B cell (primary cell): ENCODE data around the gene SLC25A40. TPM values are rescaled to one million over a fixed set of nuclear protein-coding genes. Genes with fewer than 3 reads are reported as not detected.
"Not testable (repeated sequence)": the region's sequence is repeated elsewhere in the genome, so short reads cannot be mapped to it uniquely, and the experiment has no call there.

ENCODE experiments used
- ATAC-seq: fragments of 200-7000 bp; cut with Tn5 transposase; one replicate; pipeline ENCODE4 v1.10.0; 2021; ENCODE audit warnings: low read depth, mild to moderate bottlenecking, moderate number of reproducible peaks, moderate library complexity
- CTCF ChIA-PET: fragments of 350-600 bp; sonication (Branson Sonifier 250); formaldehyde crosslinking; loops from one replicate; lab custom pipeline; 2021; ENCODE audit warnings: antibody characterized with exemption, inconsistent platforms; lab: Charles Lee
- POLR2A ChIA-PET: fragments of 350-600 bp; sonication (Branson Sonifier 250); formaldehyde crosslinking; loops from one replicate; lab custom pipeline; 2021; ENCODE audit warnings: antibody characterized with exemption; lab: Charles Lee
- DNase-seq: peaks from one replicate; pipeline ENCODE4 v3.0.0; 2013
- H2AFZ ChIP-seq: 2 replicates; pipeline ENCODE4 v1.6.1; 2012; ENCODE audit warnings: mild to moderate bottlenecking, low read depth, low read length; ENCODE audit not compliant: insufficient read depth, poor library complexity, severe bottlenecking
- H3K27ac ChIP-seq, 2 donors: 1 replicate in 1 of 2; 2 replicates in 1 of 2; pipeline ENCODE4 v1.5.1; 2012 to 2013; ENCODE audit warnings: low read length in 2 of 2, mild to moderate bottlenecking in 2 of 2, moderate library complexity in 1 of 2
- H3K27me3 ChIP-seq, 4 experiments: fragments of 200-600 bp in 1 of 4; sonication (generic) in 1 of 4; replicated peaks in 1 of 4; 1 replicate in 2 of 4; 2 replicates in 2 of 4; pipeline versions ENCODE4 v1.6.1 to v1.7.0; 2013 to 2016; ENCODE audit warnings: low read length in 3 of 4, mild to moderate bottlenecking in 2 of 4, mixed read lengths in 1 of 4, moderate library complexity in 1 of 4; ENCODE audit not compliant: insufficient read depth in 4 of 4, control insufficient read depth in 3 of 4; ENCODE audit errors: control extremely low read depth in 1 of 4
- H3K36me3 ChIP-seq, 2 experiments: replicated peaks in 1 of 2; 1 replicate in 1 of 2; 2 replicates in 1 of 2; pipeline versions ENCODE4 v1.6.1 to v1.7.1; 2013; ENCODE audit warnings: low read length in 1 of 2; ENCODE audit not compliant: insufficient read depth in 2 of 2, control insufficient read depth in 1 of 2; ENCODE audit errors: control extremely low read depth in 1 of 2, extremely low read depth in 1 of 2
- H3K4me1 ChIP-seq, 2 donors: fragments of 200-600 bp in 1 of 2; sonication (generic) in 1 of 2; 1 replicate in 1 of 2; 2 replicates in 1 of 2; pipeline versions ENCODE4 v1.5.1 to v1.6.1; 2013 to 2017; ENCODE audit warnings: low read length in 2 of 2; ENCODE audit not compliant: control insufficient read depth in 2 of 2, insufficient read depth in 2 of 2
- H3K4me2 ChIP-seq: replicated peaks from 2 replicates; pipeline ENCODE3; 2012; ENCODE audit warnings: mild to moderate bottlenecking, low read depth, low read length; ENCODE audit not compliant: poor library complexity, severe bottlenecking
- H3K4me3 ChIP-seq, 5 experiments: fragments of 200-600 bp in 1 of 5; sonication (generic) in 1 of 5; 1 replicate in 3 of 5; 2 replicates in 2 of 5; pipeline versions ENCODE4 v1.5.1 to v1.7.0; 2011 to 2016; ENCODE audit warnings: low read length in 4 of 5, mild to moderate bottlenecking in 4 of 5, low read depth in 2 of 5, control low read depth in 1 of 5, moderate library complexity in 1 of 5; ENCODE audit not compliant: insufficient read depth in 1 of 5; ENCODE audit errors: control extremely low read depth in 1 of 5, extremely low read depth in 1 of 5
- H3K79me2 ChIP-seq: fragments of 200-600 bp; sonication (generic); one replicate; pipeline ENCODE4 v1.6.0; 2016; ENCODE audit warnings: low read length; ENCODE audit not compliant: control insufficient read depth, insufficient read depth
- H3K9ac ChIP-seq: fragments of 200-600 bp; sonication (generic); 2 replicates; pipeline ENCODE4 v1.6.1; 2017; ENCODE audit warnings: mild to moderate bottlenecking, low read length, moderate library complexity
- H3K9me3 ChIP-seq, 3 donors: one replicate each; pipeline versions ENCODE4 v1.6.1 to v1.7.1; 2013; ENCODE audit warnings: low read length in 2 of 3; ENCODE audit not compliant: control insufficient read depth in 2 of 3, insufficient read depth in 1 of 3; ENCODE audit errors: control extremely low read depth in 1 of 3
- H4K20me1 ChIP-seq: 2 replicates; pipeline ENCODE4 v1.6.0; 2012; ENCODE audit warnings: mild to moderate bottlenecking, low read length; ENCODE audit not compliant: insufficient read depth, control insufficient read depth, poor library complexity, severe bottlenecking
- H3K27ac Mint-ChIP-seq: one replicate; pipeline ENCODE4 v1.8.0; 2021; ENCODE audit warnings: mixed read lengths
- H3K27me3 Mint-ChIP-seq: one replicate; pipeline ENCODE4 v1.8.0; 2021; ENCODE audit warnings: mixed read lengths
- H3K4me1 Mint-ChIP-seq: one replicate; pipeline ENCODE4 v1.8.0; 2021; ENCODE audit warnings: mixed read lengths
- H3K4me3 Mint-ChIP-seq: one replicate; pipeline ENCODE4 v1.8.0; 2021; ENCODE audit warnings: mixed read lengths
- H3K9me3 Mint-ChIP-seq: one replicate; pipeline ENCODE4 v1.8.0; 2022; ENCODE audit warnings: mixed read lengths; ENCODE audit not compliant: insufficient read depth
- EZH2 ChIP-seq: IDR thresholded peaks from 2 replicates; pipeline ENCODE4 v1.6.1; 2012; ENCODE audit warnings: borderline replicate concordance, low read depth, mild to moderate bottlenecking, moderate library complexity, low read length; ENCODE audit not compliant: insufficient read depth, poor library complexity, severe bottlenecking
- WGBS: methylation state at CpG from one replicate; pipeline ENCODE4 v1.1.5; 2013; ENCODE audit warnings: missing lambda C conversion rate; ENCODE audit not compliant: insufficient coverage; 5-methylcytosine and 5-hydroxymethylcytosine counted together
- intact Hi-C: fragments of 100-400 bp; cut with micrococcal nuclease; formaldehyde crosslinking; loops from one replicate; pipeline ENCODE4 v1.10.0; 2022
- polyA minus RNA-seq: library from RNA; depleted of rRNA, polyadenylated mRNA; stranded (reverse); fragments of >200 nt; gene quantifications from 2 replicates; pipeline ENCODE4 v1.2.3, GENCODE V29; 2012
- polyA plus RNA-seq: library from polyadenylated mRNA; depleted of rRNA; stranded (reverse); fragments of >200 nt; gene quantifications from 2 replicates; pipeline ENCODE4 v1.2.3, GENCODE V29; 2012
- total RNA-seq, 2 donors: library from RNA; stranded (reverse); fragments of 120-200 nt in 1 of 2; gene quantifications; 1 replicate in 1 of 2; 2 replicates in 1 of 2; pipeline versions ENCODE4 v1.2.3 to v1.2.4, GENCODE V29; 2013 to 2022
- TF ChIP-seq, protein P1 (sequence below): fragments of 200-600 bp; IDR thresholded peaks from one replicate; pipeline ENCODE4 v1.8.0; 2022; ENCODE audit warnings: antibody characterized with exemption, mild to moderate bottlenecking

SLC25A40 gene, protein sequence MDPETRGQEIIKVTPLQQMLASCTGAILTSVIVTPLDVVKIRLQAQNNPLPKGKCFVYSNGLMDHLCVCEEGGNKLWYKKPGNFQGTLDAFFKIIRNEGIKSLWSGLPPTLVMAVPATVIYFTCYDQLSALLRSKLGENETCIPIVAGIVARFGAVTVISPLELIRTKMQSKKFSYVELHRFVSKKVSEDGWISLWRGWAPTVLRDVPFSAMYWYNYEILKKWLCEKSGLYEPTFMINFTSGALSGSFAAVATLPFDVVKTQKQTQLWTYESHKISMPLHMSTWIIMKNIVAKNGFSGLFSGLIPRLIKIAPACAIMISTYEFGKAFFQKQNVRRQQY
- total RNA-seq (28.1 and 34.5 TPM in 2 replicates), polyA plus RNA-seq (10.5 and 13.7 TPM in 2 replicates), polyA minus RNA-seq (7.5 and 8.1 TPM in 2 replicates)
- 19.3 TPM for total RNA-seq (2013)

DNA sequence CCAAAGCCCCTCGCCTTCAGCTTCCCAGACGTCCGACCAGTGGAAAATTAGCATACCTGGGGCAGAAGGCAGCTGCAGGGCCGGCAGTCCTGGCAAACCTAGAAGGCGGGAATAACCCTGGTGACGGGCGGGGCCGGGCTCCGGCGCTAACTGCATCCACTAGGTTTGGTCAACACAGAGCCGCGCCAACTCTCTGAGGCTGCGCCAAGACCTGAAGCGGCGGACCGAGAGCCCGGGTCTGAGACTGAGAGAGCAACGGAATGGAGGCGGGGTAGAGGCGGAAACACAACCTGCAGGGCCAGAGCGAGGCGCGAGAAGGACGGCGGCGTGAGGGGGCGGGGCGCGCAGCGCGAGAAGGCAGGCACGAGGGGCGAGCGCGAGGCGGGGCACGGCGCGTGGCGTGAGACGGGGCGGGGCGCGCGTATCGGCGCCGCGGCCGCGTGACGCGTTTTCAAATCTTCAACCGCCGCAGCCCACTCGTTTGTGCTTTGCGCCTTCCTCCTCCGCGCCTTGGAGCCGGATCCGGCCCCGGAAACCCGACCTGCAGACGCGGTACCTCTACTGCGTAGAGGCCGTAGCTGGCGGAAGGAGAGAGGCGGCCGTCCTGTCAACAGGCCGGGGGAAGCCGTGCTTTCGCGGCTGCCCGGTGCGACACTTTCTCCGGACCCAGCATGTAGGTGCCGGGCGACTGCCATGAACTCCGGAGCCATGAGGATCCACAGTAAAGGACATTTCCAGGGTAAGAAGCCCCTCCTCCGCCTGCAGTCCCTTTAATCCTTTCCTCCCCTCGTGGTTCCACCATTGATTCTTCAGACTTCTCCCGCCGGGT lies at the start of gene SLC25A40, which contains the start of gene DBF4:
Gene SLC25A40, minus strand, starts transcription at position 321 of the 829 bp plus-strand sequence. CDS start 17,633 bp downstream, outside the sequence.
Gene DBF4, plus strand, starts transcription at position 454 of the 829 bp plus-strand sequence. Its CDS starts 240 bp downstream, at position 694.
- Mint-ChIP-seq H3K27ac (peak within 1 kb of the TSS; percentile 98), H3K27me3 (no peaks in the 10 kb centered on the region), H3K4me3 (peak within 1 kb of the TSS; percentile 76), H3K4me1 (peaks cover 37% of the 10 kb centered on the region), H3K9me3 (no peaks in the 10 kb centered on the region)
- intact Hi-C loops: loop anchor here (1.0 to 2.0 kb wide), 8 partner anchors 11 to 724 kb away; partner anchors contain the start of genes ABCB4, ADAM22, CROT and DMTF1
- peak; percentile 92 for ATAC-seq
- Histone ChIP-seq H3K27me3 (no peaks in the 10 kb centered on the region), H3K9ac (peak within 1 kb of the TSS; percentile 87), H3K4me3 (peak within 1 kb of the TSS; percentile 73 to 98 (median 93)), H3K9me3 (no peaks in the 10 kb centered on the region), H3K27ac (peak within 1 kb of the TSS; percentile 83 to 93), H4K20me1 (peaks cover 8% of the 10 kb centered on the region), H3K36me3 (peaks cover 0 to 2% of the 10 kb centered on the region in 2 experiments), H3K4me2 (peak within 1 kb of the TSS; percentile 93), H3K4me1 (peaks cover 18 to 24% of the 10 kb centered on the region in 2 donors), H3K79me2 (peaks cover 85% of the 10 kb centered on the region), H2AFZ (peak within 1 kb of the TSS; percentile 93)
- TF ChIP-seq, protein P1, sequence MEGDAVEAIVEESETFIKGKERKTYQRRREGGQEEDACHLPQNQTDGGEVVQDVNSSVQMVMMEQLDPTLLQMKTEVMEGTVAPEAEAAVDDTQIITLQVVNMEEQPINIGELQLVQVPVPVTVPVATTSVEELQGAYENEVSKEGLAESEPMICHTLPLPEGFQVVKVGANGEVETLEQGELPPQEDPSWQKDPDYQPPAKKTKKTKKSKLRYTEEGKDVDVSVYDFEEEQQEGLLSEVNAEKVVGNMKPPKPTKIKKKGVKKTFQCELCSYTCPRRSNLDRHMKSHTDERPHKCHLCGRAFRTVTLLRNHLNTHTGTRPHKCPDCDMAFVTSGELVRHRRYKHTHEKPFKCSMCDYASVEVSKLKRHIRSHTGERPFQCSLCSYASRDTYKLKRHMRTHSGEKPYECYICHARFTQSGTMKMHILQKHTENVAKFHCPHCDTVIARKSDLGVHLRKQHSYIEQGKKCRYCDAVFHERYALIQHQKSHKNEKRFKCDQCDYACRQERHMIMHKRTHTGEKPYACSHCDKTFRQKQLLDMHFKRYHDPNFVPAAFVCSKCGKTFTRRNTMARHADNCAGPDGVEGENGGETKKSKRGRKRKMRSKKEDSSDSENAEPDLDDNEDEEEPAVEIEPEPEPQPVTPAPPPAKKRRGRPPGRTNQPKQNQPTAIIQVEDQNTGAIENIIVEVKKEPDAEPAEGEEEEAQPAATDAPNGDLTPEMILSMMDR: no peak
- TF ChIP-seq EZH2: no peak
- DNase-seq: peak; percentile 98
- CTCF ChIA-PET: interaction anchor here (1.8 kb wide), 1 partner anchor 11 kb away, joined by 5 read pairs; no protein-coding TSS in a partner anchor
- POLR2A ChIA-PET: interaction anchor here (1.3 kb wide), 1 partner anchor 57 kb away, joined by 4 read pairs; the partner anchor contains the start of gene ADAM22
- WGBS: under 1% methylated on average over 84 of the region's 84 CpGs

DNA sequence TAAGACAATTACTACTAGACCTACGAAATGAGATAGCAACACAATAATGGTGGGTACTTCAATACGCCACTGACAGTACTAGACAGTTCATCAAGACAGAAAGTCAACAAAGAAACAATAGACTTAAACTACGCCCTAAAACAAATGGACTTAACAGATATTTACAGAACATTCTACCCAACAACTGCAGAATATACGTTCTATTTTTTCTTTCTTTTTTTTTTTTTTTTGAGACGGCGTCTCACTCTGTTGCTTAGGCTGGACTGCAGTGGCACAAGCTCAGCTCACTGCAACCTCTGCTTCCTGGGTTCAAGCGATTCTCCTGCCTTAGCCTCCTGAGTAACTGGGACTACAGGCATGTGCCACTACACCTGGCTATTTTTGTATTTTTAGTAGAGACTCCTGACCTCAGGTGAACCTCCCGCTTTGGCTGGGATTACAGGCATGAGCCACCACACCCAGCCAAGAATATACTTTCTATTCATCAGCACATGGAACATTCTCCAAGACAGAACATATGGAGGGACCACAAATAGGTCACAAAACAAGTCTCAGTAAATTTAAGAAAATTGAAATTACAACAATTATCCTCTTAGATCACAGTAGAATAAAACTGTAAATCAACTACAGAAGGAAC lies 46.7 kb upstream of the SLC25A40 start:
- H2AFZ ChIP-seq, H3K27me3 ChIP-seq, H3K36me3 ChIP-seq, H3K4me3 ChIP-seq, H3K79me2 ChIP-seq, DNase-seq, H3K4me3 Mint-ChIP-seq, H3K9ac ChIP-seq, H3K9me3 Mint-ChIP-seq, intact Hi-C loops, H3K4me1 Mint-ChIP-seq, H3K27ac Mint-ChIP-seq, H3K9me3 ChIP-seq, ATAC-seq, POLR2A ChIA-PET, H3K27ac ChIP-seq, H3K4me2 ChIP-seq, H3K4me1 ChIP-seq, CTCF ChIA-PET, H4K20me1 ChIP-seq: not testable (repeated sequence)
- WGBS: 96% methylated on average over 4 of the region's 8 CpGs
- peaks cover 11% of the 10 kb centered on the region for H3K27me3 Mint-ChIP-seq
